Measurements from ENCODE around the gene GET4.

Gene GET4

GRCh38 chr7:876077-876971 lies at the start of gene GET4:
GET4 (plus strand) TSS chr7:876554; CDS start chr7:876646, 92 bp downstream.
- peak; percentile 97 for DNase-seq

- no peak for DNase-seq
These were observed 47.4 kb upstream of the GET4 start for GRCh38 chr7:828793-829561.

GRCh38 chr7:830069-830468 lies 46.3 kb upstream of the GET4 start:
- no peak for DNase-seq

- peak; percentile 28 for DNase-seq
These were observed 44.7 kb upstream of the GET4 start for GRCh38 chr7:831596-832166.

- DNase-seq, result no peak
These were observed 44.0 kb upstream of the GET4 start, which contains the start of gene SUN1 for GRCh38 chr7:832167-832967. SUN1 (plus strand) TSS chr7:832476; CDS start chr7:832525, 49 bp downstream.

GRCh38 chr7:832968-833424 lies 43.4 kb upstream of the GET4 start:
- DNase-seq, result no peak

GRCh38 chr7:833601-834258 lies 42.6 kb upstream of the GET4 start:
- DNase-seq, result no peak

GRCh38 chr7:834277-834676 lies 42.1 kb upstream of the GET4 start:
- no peak for DNase-seq

GRCh38 chr7:835021-835420 lies 41.3 kb upstream of the GET4 start:
- DNase-seq, result no peak

GRCh38 chr7:835485-836401 lies 40.6 kb upstream of the GET4 start:
- DNase-seq, result no peak

- DNase-seq, result no peak
These were observed 39.9 kb upstream of the GET4 start for GRCh38 chr7:836429-836828.

- no peak for DNase-seq
These were observed 39.4 kb upstream of the GET4 start for GRCh38 chr7:837001-837400.

GRCh38 chr7:840001-840600 lies 36.3 kb upstream of the GET4 start:
- DNase-seq, result no peak

GRCh38 chr7:841943-842342 lies 34.4 kb upstream of the GET4 start:
- DNase-seq, result no peak

- DNase-seq, result no peak
These were observed 33.8 kb upstream of the GET4 start for GRCh38 chr7:842431-843031.

GRCh38 chr7:843230-843629 lies 33.1 kb upstream of the GET4 start:
- DNase-seq, result no peak

GRCh38 chr7:844043-844442 lies 32.3 kb upstream of the GET4 start:
- DNase-seq, result no peak

GRCh38 chr7:844514-844913 lies 31.8 kb upstream of the GET4 start:
- no peak for DNase-seq

GRCh38 chr7:845091-845490 lies 31.3 kb upstream of the GET4 start:
- no peak for DNase-seq

- no peak for DNase-seq
These were observed 30.6 kb upstream of the GET4 start for GRCh38 chr7:845731-846130.
